Islet precursor cell (in vitro differentiated cells): ENCODE results near the gene SLC22A5.
A peak's percentile ranks its signal among the peaks of the same experiment; 100 is the strongest.

ENCODE experiments used
- DNase-seq: peaks from one replicate; pipeline ENCODE4 v3.0.0-alpha.2; 2018

Gene SLC22A5

GRCh38 chr5:132368186-132368585 is 1.3 kb upstream of the SLC22A5 start:
- peak; percentile 7 for DNase-seq

GRCh38 chr5:132369007-132369473 is 470 bp upstream of the SLC22A5 start:
- DNase-seq: no peak

GRCh38 chr5:132370181-132370970 is 866 bp downstream of the SLC22A5 start:
- DNase-seq: no peak

GRCh38 chr5:132370971-132371602 is 1.6 kb downstream of the SLC22A5 start:
- DNase-seq: peak; percentile 41

- no peak for DNase-seq
Measured at GRCh38 chr5:132371603-132371994, 2.1 kb downstream of the SLC22A5 start.

GRCh38 chr5:132372127-132372526 is 2.6 kb downstream of the SLC22A5 start:
- peak; percentile 41 for DNase-seq

GRCh38 chr5:132372542-132372941 is 3.0 kb downstream of the SLC22A5 start:
- peak; percentile 38 for DNase-seq

GRCh38 chr5:132375957-132376356 is 6.4 kb downstream of the SLC22A5 start:
- peak; percentile 28 for DNase-seq

GRCh38 chr5:132376694-132377641 is 7.5 kb downstream of the SLC22A5 start:
- peak; percentile 41 for DNase-seq

GRCh38 chr5:132377738-132378137 is 8.2 kb downstream of the SLC22A5 start:
- DNase-seq: peak; percentile 29

- DNase-seq: peak; percentile 47
Measured at GRCh38 chr5:132378580-132378979, 9.1 kb downstream of the SLC22A5 start.

GRCh38 chr5:132380047-132380446 is 10.5 kb downstream of the SLC22A5 start:
- peak; percentile 31 for DNase-seq

GRCh38 chr5:132380741-132381140 is 11.2 kb downstream of the SLC22A5 start:
- DNase-seq: peak; percentile 37

- peak; percentile 22 for DNase-seq
Measured at GRCh38 chr5:132381614-132382013, 12.1 kb downstream of the SLC22A5 start.

GRCh38 chr5:132383261-132383660 is 13.8 kb downstream of the SLC22A5 start:
- peak; percentile 44 for DNase-seq

- peak; percentile 29 for DNase-seq
Measured at GRCh38 chr5:132383984-132384383, 14.5 kb downstream of the SLC22A5 start.

- no peak for DNase-seq
Measured at GRCh38 chr5:132384506-132385050, 15.1 kb downstream of the SLC22A5 start.

- peak; percentile 63 for DNase-seq
Measured at GRCh38 chr5:132385326-132386105, 16.0 kb downstream of the SLC22A5 start.

GRCh38 chr5:132386644-132387286 is 17.3 kb downstream of the SLC22A5 start:
- peak; percentile 89 for DNase-seq

GRCh38 chr5:132387640-132388117 is 18.2 kb downstream of the SLC22A5 start:
- peak; percentile 98 for DNase-seq
